ENCODE results near the gene TMEM178B. TPM values are rescaled to one million over a fixed set of nuclear protein-coding genes. Genes with fewer than 3 reads are reported as not detected.

The TMEM178B gene
- polyA plus RNA-seq, 1 of the 3 experiments (the other 2 are of a cell fraction): 0.20 TPM

DNA sequence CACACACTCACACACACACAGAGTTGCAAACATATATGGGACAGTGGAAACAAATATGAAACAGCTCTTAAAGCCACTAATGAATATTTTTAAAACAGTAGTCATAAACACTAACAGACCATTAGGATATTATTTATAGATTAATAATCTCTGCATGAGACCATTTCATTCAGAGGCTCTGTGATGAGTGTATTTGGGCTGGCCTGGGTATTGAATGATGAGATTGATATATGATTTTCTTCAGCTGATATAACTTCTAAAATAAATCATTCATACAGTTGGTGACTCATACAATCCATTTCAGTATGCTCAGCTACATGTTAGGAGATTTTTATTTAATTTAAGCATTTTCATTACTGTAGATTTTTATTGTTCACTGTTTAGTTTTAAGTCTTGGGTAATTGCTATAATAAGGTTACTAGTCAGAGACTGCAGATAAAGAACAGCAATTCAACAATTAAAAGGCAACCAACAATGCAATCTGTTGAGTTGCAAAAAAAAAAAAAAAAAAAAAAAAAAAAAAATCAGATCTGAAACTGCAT is 452.2 kb downstream of the TMEM178B start:
- POLR2A ChIA-PET: no interaction called here
- CTCF ChIA-PET: interaction anchor here (0.9 to 1.9 kb wide), 4 partner anchors 22 to 456 kb away, joined by 3 to 6 read pairs (median 4); no protein-coding TSS in a partner anchor

More for the DNA sequence above, 452.2 kb downstream of the TMEM178B start:
- H2AFZ ChIP-seq (ENCODE audit: low read depth): no peak overlapping the region
- H3K4me1 ChIP-seq (ENCODE audit: control insufficient read depth in 1 of 2, insufficient read depth in 2 of 2, low read depth in 1 of 2, low read length in 1 of 2): no peaks in the 10 kb centered on the region
- no peaks in the 10 kb centered on the region for H3F3A ChIP-seq (replicated peaks; ENCODE audit: insufficient read depth)
- H3K79me2 ChIP-seq (ENCODE audit: insufficient read depth): no peaks in the 10 kb centered on the region
- H3K9me2 ChIP-seq: no peaks in the 10 kb centered on the region
- no peaks in the 10 kb centered on the region for H3K36me3 ChIP-seq (replicated peaks in 1 of 2; ENCODE audit: control insufficient read depth in 1 of 2, insufficient read depth in 2 of 2, low read length in 1 of 2)
- H3K27me3 ChIP-seq (ENCODE audit: insufficient read depth): no peaks in the 10 kb centered on the region; the same call in 1 of the 2 replicates
- DNase-seq: no peak
- H3K4me3 ChIP-seq (ENCODE audit: low read depth in 2 of 2, low read length in 1 of 2): no peak overlapping the region
- H3K9me3 ChIP-seq: no peaks in the 10 kb centered on the region
- no peak overlapping the region for H3K9ac ChIP-seq
- no peaks in the 10 kb centered on the region for H4K20me1 ChIP-seq (ENCODE audit: insufficient read depth)
- no peak overlapping the region for H3K4me2 ChIP-seq
- TF ChIP-seq RAD21 (IDR thresholded peaks at IDR 0.05; ENCODE audit: low read length) (no peak), RFX5 (IDR thresholded peaks at IDR 0.05; ENCODE audit: low read length) (no peak), JUND (IDR thresholded peaks at IDR 0.05) (no peak), SIN3A (IDR thresholded peaks at IDR 0.05; ENCODE audit: borderline replicate concordance, low read depth, low read length) (no peak), NFIC (IDR thresholded peaks at IDR 0.05; ENCODE audit: borderline replicate concordance) (no peak), GABPA (IDR thresholded peaks at IDR 0.05; ENCODE audit: low read depth) (no peak), RXRA (IDR thresholded peaks at IDR 0.05; ENCODE audit: borderline replicate concordance, low read depth) (no peak), EZH2phosphoT487 (IDR thresholded peaks at IDR 0.05; ENCODE audit: borderline replicate concordance, low read depth) (no peak), NRF1 (IDR thresholded peaks at IDR 0.05; ENCODE audit: low read depth, low read length) (no peak), POLR2AphosphoS5 (IDR thresholded peaks at IDR 0.05; ENCODE audit: low read depth, low read length) (no peak), SMC3 (IDR thresholded peaks at IDR 0.05; ENCODE audit: low read depth, low read length) (no peak), YY1 (IDR thresholded peaks at IDR 0.05; ENCODE audit: low read depth) (no peak)
- TF ChIP-seq, protein P1, sequence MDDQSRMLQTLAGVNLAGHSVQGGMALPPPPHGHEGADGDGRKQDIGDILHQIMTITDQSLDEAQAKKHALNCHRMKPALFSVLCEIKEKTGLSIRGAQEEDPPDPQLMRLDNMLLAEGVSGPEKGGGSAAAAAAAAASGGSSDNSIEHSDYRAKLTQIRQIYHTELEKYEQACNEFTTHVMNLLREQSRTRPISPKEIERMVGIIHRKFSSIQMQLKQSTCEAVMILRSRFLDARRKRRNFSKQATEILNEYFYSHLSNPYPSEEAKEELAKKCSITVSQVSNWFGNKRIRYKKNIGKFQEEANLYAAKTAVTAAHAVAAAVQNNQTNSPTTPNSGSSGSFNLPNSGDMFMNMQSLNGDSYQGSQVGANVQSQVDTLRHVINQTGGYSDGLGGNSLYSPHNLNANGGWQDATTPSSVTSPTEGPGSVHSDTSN (IDR thresholded peaks at IDR 0.05): no peak
- TF ChIP-seq, protein P2, sequence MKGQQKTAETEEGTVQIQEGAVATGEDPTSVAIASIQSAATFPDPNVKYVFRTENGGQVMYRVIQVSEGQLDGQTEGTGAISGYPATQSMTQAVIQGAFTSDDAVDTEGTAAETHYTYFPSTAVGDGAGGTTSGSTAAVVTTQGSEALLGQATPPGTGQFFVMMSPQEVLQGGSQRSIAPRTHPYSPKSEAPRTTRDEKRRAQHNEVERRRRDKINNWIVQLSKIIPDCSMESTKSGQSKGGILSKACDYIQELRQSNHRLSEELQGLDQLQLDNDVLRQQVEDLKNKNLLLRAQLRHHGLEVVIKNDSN (IDR thresholded peaks at IDR 0.05; ENCODE audit: borderline replicate concordance, low read depth): no peak
- TF ChIP-seq, protein P3, sequence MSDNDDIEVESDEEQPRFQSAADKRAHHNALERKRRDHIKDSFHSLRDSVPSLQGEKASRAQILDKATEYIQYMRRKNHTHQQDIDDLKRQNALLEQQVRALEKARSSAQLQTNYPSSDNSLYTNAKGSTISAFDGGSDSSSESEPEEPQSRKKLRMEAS (IDR thresholded peaks at IDR 0.05; ENCODE audit: low read depth): no peak
- TF ChIP-seq, protein P4, sequence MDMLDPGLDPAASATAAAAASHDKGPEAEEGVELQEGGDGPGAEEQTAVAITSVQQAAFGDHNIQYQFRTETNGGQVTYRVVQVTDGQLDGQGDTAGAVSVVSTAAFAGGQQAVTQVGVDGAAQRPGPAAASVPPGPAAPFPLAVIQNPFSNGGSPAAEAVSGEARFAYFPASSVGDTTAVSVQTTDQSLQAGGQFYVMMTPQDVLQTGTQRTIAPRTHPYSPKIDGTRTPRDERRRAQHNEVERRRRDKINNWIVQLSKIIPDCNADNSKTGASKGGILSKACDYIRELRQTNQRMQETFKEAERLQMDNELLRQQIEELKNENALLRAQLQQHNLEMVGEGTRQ (IDR thresholded peaks at IDR 0.05; ENCODE audit: borderline replicate concordance, low read depth, low read length): no peak
- TF ChIP-seq, protein P5, sequence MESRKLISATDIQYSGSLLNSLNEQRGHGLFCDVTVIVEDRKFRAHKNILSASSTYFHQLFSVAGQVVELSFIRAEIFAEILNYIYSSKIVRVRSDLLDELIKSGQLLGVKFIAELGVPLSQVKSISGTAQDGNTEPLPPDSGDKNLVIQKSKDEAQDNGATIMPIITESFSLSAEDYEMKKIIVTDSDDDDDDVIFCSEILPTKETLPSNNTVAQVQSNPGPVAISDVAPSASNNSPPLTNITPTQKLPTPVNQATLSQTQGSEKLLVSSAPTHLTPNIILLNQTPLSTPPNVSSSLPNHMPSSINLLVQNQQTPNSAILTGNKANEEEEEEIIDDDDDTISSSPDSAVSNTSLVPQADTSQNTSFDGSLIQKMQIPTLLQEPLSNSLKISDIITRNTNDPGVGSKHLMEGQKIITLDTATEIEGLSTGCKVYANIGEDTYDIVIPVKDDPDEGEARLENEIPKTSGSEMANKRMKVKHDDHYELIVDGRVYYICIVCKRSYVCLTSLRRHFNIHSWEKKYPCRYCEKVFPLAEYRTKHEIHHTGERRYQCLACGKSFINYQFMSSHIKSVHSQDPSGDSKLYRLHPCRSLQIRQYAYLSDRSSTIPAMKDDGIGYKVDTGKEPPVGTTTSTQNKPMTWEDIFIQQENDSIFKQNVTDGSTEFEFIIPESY (IDR thresholded peaks at IDR 0.05; ENCODE audit: borderline replicate concordance, low read depth): no peak
- H3K27ac ChIP-seq (ENCODE audit: low read depth in 2 of 2, low read length in 1 of 2): no peak overlapping the region

All from SK-N-SH (cell line).